Neural progenitor cell (in vitro differentiated cells): Measurements from ENCODE around the gene SORBS2.

Experiments used
- EZH2phosphoT487 ChIP-seq: fragments of 200-600 bp; sonication (generic); IDR thresholded peaks from 2 replicates; pipeline ENCODE4 v1.6.1; 2017; ENCODE audit warnings: antibody characterized with exemption
- TF ChIP-seq, protein P1 (sequence below): fragments of 200-600 bp; sonication (generic); IDR thresholded peaks from 2 replicates; pipeline ENCODE4 v1.5.1; 2017; ENCODE audit warnings: antibody characterized with exemption, mild to moderate bottlenecking

GRCh38 chr4:185549095-185549639 lies 262.8 kb downstream of the SORBS2 start:
- TF ChIP-seq, protein P1, sequence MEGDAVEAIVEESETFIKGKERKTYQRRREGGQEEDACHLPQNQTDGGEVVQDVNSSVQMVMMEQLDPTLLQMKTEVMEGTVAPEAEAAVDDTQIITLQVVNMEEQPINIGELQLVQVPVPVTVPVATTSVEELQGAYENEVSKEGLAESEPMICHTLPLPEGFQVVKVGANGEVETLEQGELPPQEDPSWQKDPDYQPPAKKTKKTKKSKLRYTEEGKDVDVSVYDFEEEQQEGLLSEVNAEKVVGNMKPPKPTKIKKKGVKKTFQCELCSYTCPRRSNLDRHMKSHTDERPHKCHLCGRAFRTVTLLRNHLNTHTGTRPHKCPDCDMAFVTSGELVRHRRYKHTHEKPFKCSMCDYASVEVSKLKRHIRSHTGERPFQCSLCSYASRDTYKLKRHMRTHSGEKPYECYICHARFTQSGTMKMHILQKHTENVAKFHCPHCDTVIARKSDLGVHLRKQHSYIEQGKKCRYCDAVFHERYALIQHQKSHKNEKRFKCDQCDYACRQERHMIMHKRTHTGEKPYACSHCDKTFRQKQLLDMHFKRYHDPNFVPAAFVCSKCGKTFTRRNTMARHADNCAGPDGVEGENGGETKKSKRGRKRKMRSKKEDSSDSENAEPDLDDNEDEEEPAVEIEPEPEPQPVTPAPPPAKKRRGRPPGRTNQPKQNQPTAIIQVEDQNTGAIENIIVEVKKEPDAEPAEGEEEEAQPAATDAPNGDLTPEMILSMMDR, result no peak
- no peak for TF ChIP-seq EZH2phosphoT487
